ENCODE results near the gene EHBP1. TPM values are rescaled to one million over a fixed set of nuclear protein-coding genes. Genes with fewer than 3 reads are reported as not detected.
A peak's percentile ranks its signal among the peaks of the same experiment; 100 is the strongest.

The EHBP1 gene
- total RNA-seq, 1 experiment from 2014 or later, result 25.2 TPM

DNA sequence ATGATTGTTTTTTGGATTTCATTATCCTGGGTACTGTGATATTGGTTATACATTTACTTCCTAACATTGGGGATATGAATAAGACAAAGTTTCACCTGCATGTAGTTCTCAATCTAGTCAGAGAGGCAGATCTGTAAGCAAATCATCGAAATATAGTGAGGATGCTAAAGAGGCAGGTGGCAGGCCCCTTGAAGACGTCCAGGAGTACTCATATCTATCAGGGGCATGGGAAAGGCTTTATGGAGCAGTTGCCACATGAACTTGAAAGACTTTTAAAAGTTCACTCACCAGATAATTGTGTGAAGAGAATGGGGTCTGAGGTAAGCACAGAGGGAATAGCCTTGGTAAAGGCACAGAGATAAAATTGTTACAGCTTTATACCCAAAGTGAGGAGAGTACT is 78.8 kb downstream of the EHBP1 start:
- DNase-seq (ENCODE audit: low spot score), result no peak

- DNase-seq (ENCODE audit: low spot score), result no peak
These were observed 79.7 kb downstream of the EHBP1 start for GRCh38 chr2:62785216-62785615.

DNA sequence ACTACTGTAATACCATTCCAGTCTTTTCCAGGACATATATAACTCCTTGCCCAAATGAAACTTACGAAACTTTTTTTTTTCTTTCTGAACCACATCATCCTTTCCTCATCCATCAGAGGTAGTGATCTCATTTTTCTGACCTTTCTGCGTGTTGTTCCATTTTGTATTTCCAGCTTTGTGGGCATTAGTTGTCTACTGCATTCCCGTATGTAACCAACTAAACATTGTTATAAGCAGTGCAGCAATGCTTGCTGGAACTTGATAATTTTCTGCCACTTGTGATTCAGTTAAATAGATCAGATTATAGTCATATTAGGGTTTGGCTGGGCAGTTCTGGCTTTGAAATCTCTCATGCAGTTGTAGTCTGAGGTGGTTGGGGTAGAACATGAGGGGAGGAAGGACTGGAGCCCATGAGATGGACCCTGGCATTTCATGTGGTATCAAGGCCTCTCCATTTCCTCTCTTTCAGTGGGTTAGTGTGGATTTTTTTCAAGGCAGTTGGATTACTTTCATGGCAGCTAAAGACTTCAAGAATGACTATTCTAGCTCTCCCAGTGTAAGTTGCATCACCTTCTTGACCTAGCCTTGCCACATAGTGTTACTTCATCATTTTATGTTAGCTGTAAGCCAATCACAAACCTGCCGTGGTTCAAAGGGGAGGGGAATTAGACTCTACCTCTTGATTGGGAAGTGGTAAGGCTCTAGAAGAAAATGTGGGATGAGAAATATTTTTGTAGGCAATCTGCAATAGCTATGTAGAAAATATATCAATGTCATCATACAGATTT is 80.5 kb downstream of the EHBP1 start:
- no peak for DNase-seq (ENCODE audit: low spot score)

- DNase-seq (ENCODE audit: low spot score), result peak; percentile 71
These were observed 81.9 kb downstream of the EHBP1 start for GRCh38 chr2:62787386-62787785.

- DNase-seq (ENCODE audit: low spot score), result no peak
These were observed 84.0 kb downstream of the EHBP1 start for GRCh38 chr2:62789518-62789917.

DNA sequence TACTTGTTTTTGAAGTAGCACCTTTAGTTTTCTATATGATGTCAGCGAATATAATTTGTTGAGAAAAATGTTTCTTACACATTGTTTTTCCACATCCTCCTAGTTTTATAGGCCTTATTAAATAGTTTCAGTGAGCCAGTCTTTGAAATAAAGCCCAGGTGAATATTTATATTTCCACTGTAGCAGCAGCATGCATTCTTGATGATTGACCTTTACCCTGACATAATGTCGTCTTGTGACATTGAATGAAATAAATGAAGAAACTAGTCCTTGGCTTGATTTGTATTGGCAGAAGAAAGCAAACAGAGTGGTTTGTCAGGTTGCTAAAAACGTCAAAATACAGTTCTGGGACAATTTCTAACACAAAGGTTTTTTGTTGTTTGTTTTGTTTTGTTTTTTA is 84.4 kb downstream of the EHBP1 start:
- DNase-seq (ENCODE audit: low spot score), result peak; percentile 54

DNA sequence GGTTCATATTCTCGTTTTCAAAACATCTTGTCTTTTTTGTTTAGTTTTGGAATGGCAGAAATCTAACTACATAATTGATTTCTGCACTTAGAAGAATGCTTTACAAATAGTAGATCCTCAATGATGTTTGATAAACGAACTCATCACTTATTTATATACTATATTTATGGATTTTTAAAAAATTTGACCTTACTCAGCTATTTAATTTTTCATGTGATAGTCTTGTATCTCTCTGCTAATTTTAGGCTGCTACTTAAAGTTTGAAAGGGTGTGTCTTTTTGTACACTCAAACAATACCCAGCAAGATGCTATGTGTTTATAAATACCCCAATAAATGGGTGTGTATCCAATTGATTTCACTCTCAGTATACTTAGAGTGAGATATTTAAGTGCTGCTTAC is 86.9 kb downstream of the EHBP1 start:
- DNase-seq (ENCODE audit: low spot score), result no peak

- DNase-seq (ENCODE audit: low spot score), result no peak
These were observed 87.7 kb downstream of the EHBP1 start for GRCh38 chr2:62793213-62793612.

GRCh38 chr2:62794791-62795190 is 89.3 kb downstream of the EHBP1 start:
- DNase-seq (ENCODE audit: low spot score), result peak; percentile 84

DNA sequence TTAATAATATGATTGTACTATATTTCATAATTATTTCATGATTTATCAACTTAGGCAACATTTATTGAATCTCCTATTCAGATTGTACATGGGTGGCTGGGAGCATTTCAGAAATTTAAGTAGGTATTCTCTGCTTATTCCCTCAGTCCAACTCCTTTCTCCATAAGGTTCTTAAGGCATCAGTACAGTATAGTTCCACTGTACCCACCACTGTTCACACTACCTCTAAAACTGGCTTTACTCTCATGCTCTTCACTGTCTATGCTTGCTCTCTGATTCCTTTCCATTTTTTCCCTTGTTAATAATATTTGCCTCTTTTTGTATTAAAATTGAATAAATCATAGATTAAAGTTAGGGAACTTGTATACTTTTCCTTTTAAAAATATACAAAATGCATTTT is 89.8 kb downstream of the EHBP1 start:
- DNase-seq (ENCODE audit: low spot score), result no peak

DNA sequence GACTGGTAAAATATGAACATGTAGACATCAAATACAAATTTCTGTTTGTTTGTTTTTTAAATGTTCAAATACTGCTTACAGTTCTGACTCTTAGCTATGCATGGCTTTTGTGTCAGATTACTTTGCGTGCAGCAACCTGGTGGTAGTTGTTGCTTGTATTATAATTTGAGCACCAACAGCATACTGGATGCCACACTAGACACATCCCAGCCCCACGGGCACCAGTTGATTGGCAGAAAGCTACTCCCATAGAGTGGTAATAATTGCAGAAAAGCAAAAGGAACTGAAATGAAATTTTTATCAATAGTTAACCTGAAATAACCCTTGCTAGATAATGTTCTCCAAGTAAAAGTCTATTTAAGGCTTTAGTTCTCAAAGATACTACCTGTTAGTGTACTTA is 91.6 kb downstream of the EHBP1 start:
- no peak for DNase-seq (ENCODE audit: low spot score)

GRCh38 chr2:62800618-62801017 is 95.1 kb downstream of the EHBP1 start:
- no peak for DNase-seq (ENCODE audit: low spot score)

DNA sequence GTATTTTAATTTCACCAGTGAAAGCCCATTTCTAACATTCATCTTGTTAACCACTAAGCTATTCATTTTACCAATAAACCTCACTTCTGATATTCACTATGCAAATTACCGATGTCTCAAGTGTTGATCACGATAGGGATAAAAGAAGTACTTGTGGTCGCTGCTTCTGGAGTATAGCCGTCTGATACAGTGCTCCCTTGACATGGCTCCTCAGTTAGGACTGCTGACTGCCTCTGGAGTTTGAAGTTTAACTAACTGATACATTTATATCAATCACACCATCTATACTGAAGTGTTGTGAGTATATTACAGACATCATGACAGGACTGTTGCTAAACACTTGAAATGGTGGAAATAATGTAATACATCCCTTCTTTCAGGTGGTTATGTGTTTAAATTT is 95.6 kb downstream of the EHBP1 start:
- no peak for DNase-seq (ENCODE audit: low spot score)

DNA sequence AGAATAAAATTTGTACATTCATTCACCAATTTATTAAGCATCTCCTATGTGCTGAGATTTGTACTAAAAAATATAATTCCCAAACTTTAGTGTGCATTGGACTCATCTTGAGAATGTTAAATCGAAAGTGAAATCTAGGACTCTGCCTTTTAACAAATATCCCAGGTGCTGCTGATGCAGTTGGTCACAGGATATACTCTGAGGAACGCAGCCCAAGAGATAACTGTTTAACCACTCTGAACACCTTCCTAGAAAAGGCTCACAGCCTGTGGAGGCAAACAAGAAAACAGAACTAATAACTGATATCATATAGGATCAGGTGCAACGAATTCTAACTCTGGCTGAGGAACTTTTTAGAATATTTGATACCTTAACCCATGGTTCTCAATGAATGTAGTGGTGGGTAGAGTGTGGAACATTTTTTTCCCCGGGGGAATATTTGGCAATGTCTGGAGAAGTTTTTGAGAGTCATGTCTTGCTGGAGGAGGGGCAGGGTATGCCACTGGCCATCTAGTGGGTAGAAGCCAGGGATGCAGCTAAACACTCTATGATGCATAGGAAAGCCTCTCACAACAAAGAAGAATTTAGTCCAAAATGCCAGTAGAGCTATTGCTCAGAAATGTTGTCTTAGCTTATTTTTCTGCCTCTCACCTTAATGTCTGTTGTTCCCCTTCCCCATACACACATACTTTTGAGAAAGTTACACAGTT is 96.5 kb downstream of the EHBP1 start:
- DNase-seq (ENCODE audit: low spot score), result no peak

- DNase-seq (ENCODE audit: low spot score), result no peak
These were observed 98.4 kb downstream of the EHBP1 start for GRCh38 chr2:62803961-62804360.

DNA sequence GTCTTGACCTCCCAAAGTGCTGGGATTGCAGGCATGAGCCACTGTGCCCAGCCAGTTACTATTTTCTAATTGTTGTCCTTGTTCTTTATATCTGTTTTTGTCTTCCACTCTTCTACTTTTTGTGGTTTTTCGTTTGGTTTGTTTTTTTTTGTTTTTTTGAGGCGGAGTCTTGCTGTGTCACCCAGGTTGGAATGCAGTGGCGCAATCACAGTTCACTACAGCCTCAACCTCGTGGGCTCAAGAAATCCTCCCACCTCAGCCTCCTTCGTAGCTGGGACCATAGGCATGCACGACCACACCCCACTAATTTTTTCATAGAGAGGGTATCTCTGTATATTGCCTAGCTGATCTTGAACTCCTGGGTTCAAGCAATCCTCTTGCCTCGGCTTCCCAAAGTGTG is 100.7 kb downstream of the EHBP1 start:
- no peak for DNase-seq (ENCODE audit: low spot score)

DNA sequence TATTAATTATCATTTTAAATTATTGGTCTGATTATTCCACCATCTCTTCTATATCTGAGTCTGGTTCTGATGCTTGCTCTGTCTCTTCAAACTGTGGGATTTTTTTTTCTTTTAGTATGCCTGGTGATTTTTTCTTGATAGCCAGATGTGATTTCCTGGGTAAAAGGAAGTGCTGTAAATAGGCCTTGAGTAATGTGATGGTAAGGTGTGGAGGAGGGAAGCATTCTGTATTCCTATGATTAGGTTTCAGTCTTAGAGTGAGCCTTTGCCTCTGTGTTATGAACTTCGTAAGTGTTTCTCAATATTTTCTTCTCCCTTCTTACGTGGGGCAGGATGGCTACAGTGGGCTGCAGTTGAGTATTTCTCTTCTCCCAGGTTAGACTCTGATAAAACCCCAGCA is 103.0 kb downstream of the EHBP1 start:
- DNase-seq (ENCODE audit: low spot score), result no peak

GRCh38 chr2:62811086-62811485 is 105.6 kb downstream of the EHBP1 start:
- DNase-seq (ENCODE audit: low spot score), result no peak

GRCh38 chr2:62811972-62812371 is 106.5 kb downstream of the EHBP1 start:
- DNase-seq (ENCODE audit: low spot score), result no peak

- DNase-seq (ENCODE audit: low spot score), result no peak
These were observed 107.7 kb downstream of the EHBP1 start for GRCh38 chr2:62812921-62813825.

- no peak for DNase-seq (ENCODE audit: low spot score)
These were observed 108.6 kb downstream of the EHBP1 start for GRCh38 chr2:62814123-62814522.

GRCh38 chr2:62817348-62817747 is 111.8 kb downstream of the EHBP1 start:
- no peak for DNase-seq (ENCODE audit: low spot score)
